Sigmoid colon (tissue), 7 donors: Measurements from ENCODE around the gene AP2A2. TPM values are rescaled to one million over a fixed set of nuclear protein-coding genes. Genes with fewer than 3 reads are reported as not detected.

Experiments used
- DNase-seq: peaks from one replicate; pipeline ENCODE4 v3.0.0-alpha.2; 2019
- H3K27ac ChIP-seq, 4 donors: fragments of 200-600 bp; sonication (generic); one replicate each; pipeline ENCODE4 v1.5.1; 2016 to 2019; ENCODE audit warnings: mild to moderate bottlenecking in 1 of 4
- H3K27me3 ChIP-seq, 3 donors: fragments of 200-600 bp; sonication (generic); one replicate each; pipeline ENCODE4 v1.5.1; 2019; ENCODE audit warnings: mild to moderate bottlenecking in 1 of 3
- H3K36me3 ChIP-seq, 4 donors: fragments of 200-600 bp; sonication (generic); one replicate each; pipeline ENCODE4 v1.5.1; 2016 to 2019
- H3K4me1 ChIP-seq, 4 donors: fragments of 200-600 bp; sonication (generic); one replicate each; pipeline ENCODE4 v1.5.1; 2017 to 2019
- H3K4me3 ChIP-seq, 4 donors: fragments of 200-600 bp; sonication (generic); one replicate each; pipeline ENCODE4 v1.5.1; 2017 to 2019; ENCODE audit warnings: mild to moderate bottlenecking in 2 of 4, moderate library complexity in 1 of 4
- H3K9me3 ChIP-seq, 4 donors: fragments of 200-600 bp in 3 of 4; sonication (generic) in 3 of 4; one replicate each; pipeline versions ENCODE4 v1.5.1 to v1.6.1; 2013 to 2019
- EP300 ChIP-seq, 4 donors: sonication (generic); formaldehyde crosslinking; IDR thresholded peaks; one replicate each; pipeline ENCODE4 v1.6.1; 2017; ENCODE audit warnings: antibody characterized with exemption in 4 of 4
- POLR2A ChIP-seq, 2 donors: fragments of 450-650 bp; IDR thresholded peaks; one replicate each; pipeline ENCODE4 v1.6.1; 2016; ENCODE audit warnings: antibody characterized with exemption in 2 of 2, mild to moderate bottlenecking in 2 of 2, moderate library complexity in 2 of 2
- POLR2AphosphoS5 ChIP-seq, 4 donors: sonication (generic); formaldehyde crosslinking; IDR thresholded peaks; one replicate each; pipeline ENCODE4 v1.6.1; 2017; ENCODE audit warnings: antibody characterized with exemption in 4 of 4
- WGBS, 2 donors: extraction: QIAGEN DNeasy Blood & Tissue Kit; methylation state at CpG; one replicate each; pipeline ENCODE4 v1.1.7; 2013; 5-methylcytosine and 5-hydroxymethylcytosine counted together
- intact Hi-C: fragments of 100-400 bp; cut with DNase I; formaldehyde crosslinking; loops from one replicate; pipeline ENCODE4 v1.15.1; 2023
- polyA plus RNA-seq, 3 donors: library from polyadenylated mRNA; stranded (reverse); fragments of 200-250 nt; gene quantifications; one replicate each; pipeline ENCODE4 v1.2.3, GENCODE V29; 2013
- total RNA-seq, 4 donors: library from RNA; depleted of rRNA; stranded (reverse); fragments of >200 nt; gene quantifications; one replicate each; pipeline ENCODE4 v1.1.0, GENCODE V29; 2016
- TF ChIP-seq, protein P1 (sequence below), 4 experiments: fragments of 450-650 bp in 3 of 4; fragments of 200-600 bp in 1 of 4; IDR thresholded peaks; one replicate each; pipeline ENCODE4 v1.5.1; 2016 to 2019; ENCODE audit warnings: antibody characterized with exemption in 4 of 4, mild to moderate bottlenecking in 3 of 4, moderate library complexity in 2 of 4
- donor health status: healthy with polysubstance abuse.
- donor health status: Bipolar disorder and iron deficiency.
- donor health status: healthy.

The AP2A2 gene
- total and polyA plus RNA-seq, 7 donors, result 21.0 to 78.4 (median 47.0) TPM

DNA sequence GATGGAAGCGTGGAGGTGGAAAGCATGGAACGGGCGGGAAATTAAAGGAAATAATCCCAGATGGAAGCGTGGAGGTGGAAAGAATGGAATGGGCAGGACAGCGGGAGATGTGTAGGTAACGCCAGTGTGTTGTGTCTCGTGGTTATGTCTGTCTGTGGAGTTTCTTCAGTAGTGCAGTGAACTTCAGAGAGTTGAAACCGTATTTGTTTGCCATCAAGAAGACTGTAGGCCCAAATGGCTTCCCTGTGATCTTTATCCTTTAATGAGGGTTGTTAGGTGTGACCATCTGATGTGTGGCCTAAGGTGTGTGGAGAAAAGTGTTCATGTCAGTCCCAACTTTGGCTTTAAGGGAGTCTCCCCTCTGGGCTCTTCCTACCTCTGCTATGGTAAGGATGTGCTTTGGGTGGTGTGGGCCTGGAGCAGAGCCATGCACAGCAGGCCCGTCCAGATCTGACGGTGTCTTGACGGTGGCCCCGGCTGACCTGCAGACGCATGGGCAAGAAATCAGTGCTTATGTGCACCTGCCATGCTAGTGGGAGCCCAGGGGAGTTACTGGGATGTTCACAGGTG, 39.6 kb downstream of the AP2A2 start:
- Histone ChIP-seq H3K27me3 (no peaks in the 10 kb centered on the region), H3K27ac (no peak overlapping the region), H3K4me3 (no peak overlapping the region), H3K36me3 (peaks cover 2 to 51% (median 24%) of the 10 kb centered on the region in 4 donors), H3K9me3 (no peaks in the 10 kb centered on the region), H3K4me1 (peaks cover 0 to 11% (median 9%) of the 10 kb centered on the region in 4 donors)
- intact Hi-C loops, result no loop called here
- DNase-seq, result no peak
- TF ChIP-seq EP300 (IDR thresholded peaks at IDR 0.05) (no peak), POLR2A (IDR thresholded peaks at IDR 0.05) (no peak), POLR2AphosphoS5 (IDR thresholded peaks at IDR 0.05) (no peak)
- TF ChIP-seq, protein P1, sequence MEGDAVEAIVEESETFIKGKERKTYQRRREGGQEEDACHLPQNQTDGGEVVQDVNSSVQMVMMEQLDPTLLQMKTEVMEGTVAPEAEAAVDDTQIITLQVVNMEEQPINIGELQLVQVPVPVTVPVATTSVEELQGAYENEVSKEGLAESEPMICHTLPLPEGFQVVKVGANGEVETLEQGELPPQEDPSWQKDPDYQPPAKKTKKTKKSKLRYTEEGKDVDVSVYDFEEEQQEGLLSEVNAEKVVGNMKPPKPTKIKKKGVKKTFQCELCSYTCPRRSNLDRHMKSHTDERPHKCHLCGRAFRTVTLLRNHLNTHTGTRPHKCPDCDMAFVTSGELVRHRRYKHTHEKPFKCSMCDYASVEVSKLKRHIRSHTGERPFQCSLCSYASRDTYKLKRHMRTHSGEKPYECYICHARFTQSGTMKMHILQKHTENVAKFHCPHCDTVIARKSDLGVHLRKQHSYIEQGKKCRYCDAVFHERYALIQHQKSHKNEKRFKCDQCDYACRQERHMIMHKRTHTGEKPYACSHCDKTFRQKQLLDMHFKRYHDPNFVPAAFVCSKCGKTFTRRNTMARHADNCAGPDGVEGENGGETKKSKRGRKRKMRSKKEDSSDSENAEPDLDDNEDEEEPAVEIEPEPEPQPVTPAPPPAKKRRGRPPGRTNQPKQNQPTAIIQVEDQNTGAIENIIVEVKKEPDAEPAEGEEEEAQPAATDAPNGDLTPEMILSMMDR (IDR thresholded peaks at IDR 0.05), result no peak
- 92 to 95% methylated on average over 13 of the region's 13 CpGs for WGBS, 2 donors

DNA sequence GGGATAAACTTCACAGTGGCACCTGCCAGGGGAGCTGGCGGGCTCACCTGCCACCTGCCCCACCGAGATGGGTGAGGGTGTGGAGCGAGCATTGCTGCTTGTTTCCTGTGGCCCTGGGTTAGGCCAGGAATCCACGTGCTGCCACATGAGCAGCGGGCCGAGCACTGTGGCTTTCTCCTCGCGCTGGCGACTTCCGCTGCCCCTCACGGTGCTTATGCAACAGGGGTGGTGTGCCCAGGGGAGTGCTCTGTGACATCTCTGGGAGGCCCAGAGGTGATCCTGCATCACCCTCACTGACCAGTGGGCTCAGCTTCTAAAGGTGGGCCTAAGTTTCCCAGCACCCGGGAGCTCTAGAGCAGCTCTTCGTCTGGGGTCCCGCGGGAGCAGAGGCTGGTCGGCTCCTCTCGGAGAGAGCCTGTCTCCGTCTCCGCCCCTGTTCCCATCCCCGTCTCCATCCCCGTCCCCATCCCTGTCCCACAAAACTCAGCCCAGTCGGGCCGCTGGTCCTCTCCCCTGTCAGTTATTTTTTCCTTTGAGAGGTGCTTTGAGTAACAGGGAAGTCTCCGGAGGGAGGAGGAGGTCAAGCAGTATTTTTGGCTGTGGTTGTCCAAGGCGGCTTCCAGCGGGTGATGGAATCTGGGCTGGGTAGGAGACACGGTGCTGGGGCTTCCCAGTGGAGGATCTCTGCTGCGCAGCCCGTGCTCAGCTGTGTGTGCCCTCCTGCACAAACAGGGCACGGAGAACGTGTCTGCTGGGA, 42.5 kb downstream of the AP2A2 start:
- no peak for DNase-seq
- intact Hi-C loops, result no loop called here
- H3K27ac ChIP-seq, result no peak overlapping the region
- H3K9me3 ChIP-seq, result no peaks in the 10 kb centered on the region
- no peak overlapping the region for H3K4me3 ChIP-seq
- peaks cover 0 to 11% (median 9%) of the 10 kb centered on the region in 4 donors for H3K4me1 ChIP-seq
- 90 to 93% methylated on average over 31 of the region's 31 CpGs for whole genome bisulfite sequencing, 2 donors
- H3K36me3 ChIP-seq, result peaks cover 15 to 51% (median 25%) of the 10 kb centered on the region in 4 donors
- H3K27me3 ChIP-seq, result no peaks in the 10 kb centered on the region
- TF ChIP-seq, protein P1 (IDR thresholded peaks at IDR 0.05), result no peak
- TF ChIP-seq POLR2AphosphoS5 (IDR thresholded peaks at IDR 0.05) (no peak), EP300 (IDR thresholded peaks at IDR 0.05) (no peak), POLR2A (IDR thresholded peaks at IDR 0.05) (no peak)

DNA sequence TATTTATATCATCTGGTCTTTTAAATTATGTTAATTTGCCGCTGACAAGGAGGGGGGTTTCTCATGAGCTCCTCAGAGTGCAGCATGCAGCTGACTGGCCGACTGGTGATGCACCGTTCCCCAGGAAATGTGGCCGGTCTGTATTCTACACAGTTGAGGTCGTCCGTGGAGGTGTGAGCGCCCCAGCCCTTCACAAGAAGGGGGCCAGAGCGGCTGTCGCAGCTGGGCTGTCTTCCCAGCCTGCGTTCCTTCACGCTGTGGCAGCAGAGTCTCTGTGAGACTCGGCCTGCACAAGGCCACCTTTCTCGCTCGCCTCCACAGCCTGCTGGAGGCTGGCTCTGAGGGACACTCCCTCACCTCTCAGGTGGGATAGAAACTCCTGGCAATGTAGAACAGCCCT, 43.2 kb downstream of the AP2A2 start:
- H3K9me3 ChIP-seq, result no peaks in the 10 kb centered on the region

DNA sequence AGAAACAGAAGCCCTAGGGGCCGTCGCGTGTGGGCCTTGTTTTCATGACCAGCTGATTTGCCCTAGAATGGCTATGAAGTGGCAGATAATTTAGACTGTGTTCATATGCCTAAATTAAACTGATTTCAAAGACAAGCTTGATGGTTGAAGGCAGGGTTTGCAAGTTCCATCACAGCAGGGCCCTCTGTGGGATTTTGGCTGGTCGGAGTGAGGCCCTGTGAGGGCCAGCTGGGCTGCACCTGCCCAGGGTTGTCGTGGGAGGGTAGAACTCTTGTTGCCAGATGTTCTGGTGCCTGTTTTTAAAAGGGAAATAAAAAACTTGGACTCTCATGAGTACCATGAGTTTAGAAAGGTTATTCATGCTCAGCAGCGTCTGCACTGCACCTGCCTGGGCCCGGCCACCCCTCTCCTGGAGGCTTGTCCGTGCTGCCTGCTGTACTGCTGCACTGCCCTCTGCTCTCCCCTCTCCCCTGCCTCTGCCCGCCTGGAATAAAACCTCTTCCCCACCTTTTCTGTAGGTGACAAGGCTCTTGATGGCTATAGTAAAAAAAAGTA, 44.1 kb downstream of the AP2A2 start:
- 75 to 90% methylated on average over 9 of the region's 9 CpGs for WGBS, 2 donors
- Histone ChIP-seq H3K4me1 (peaks cover 0 to 11% (median 9%) of the 10 kb centered on the region in 4 donors), H3K9me3 (no peaks in the 10 kb centered on the region), H3K4me3 (no peak overlapping the region), H3K36me3 (peaks cover 15 to 51% (median 35%) of the 10 kb centered on the region in 4 donors), H3K27ac (no peak overlapping the region), H3K27me3 (no peaks in the 10 kb centered on the region)
- TF ChIP-seq, protein P1 (IDR thresholded peaks at IDR 0.05), result no peak
- TF ChIP-seq POLR2A (IDR thresholded peaks at IDR 0.05), result no peak
- no peak for TF ChIP-seq POLR2AphosphoS5 (IDR thresholded peaks at IDR 0.05)
- no peak for TF ChIP-seq EP300 (IDR thresholded peaks at IDR 0.05)
- intact Hi-C loops, result no loop called here
- no peak for DNase-seq

More for the DNA sequence above, 43.2 kb downstream of the AP2A2 start:
- TF ChIP-seq EP300 (IDR thresholded peaks at IDR 0.05), result no peak
- Histone ChIP-seq H3K4me1 (peaks cover 0 to 11% (median 9%) of the 10 kb centered on the region in 4 donors), H3K27ac (no peak overlapping the region), H3K4me3 (no peak overlapping the region), H3K27me3 (no peaks in the 10 kb centered on the region), H3K36me3 (peaks cover 15 to 51% (median 32%) of the 10 kb centered on the region in 4 donors)
- WGBS, 2 donors, result 93 to 96% methylated on average over 14 of the region's 14 CpGs
- no peak for DNase-seq
- intact Hi-C loops, result no loop called here

DNA sequence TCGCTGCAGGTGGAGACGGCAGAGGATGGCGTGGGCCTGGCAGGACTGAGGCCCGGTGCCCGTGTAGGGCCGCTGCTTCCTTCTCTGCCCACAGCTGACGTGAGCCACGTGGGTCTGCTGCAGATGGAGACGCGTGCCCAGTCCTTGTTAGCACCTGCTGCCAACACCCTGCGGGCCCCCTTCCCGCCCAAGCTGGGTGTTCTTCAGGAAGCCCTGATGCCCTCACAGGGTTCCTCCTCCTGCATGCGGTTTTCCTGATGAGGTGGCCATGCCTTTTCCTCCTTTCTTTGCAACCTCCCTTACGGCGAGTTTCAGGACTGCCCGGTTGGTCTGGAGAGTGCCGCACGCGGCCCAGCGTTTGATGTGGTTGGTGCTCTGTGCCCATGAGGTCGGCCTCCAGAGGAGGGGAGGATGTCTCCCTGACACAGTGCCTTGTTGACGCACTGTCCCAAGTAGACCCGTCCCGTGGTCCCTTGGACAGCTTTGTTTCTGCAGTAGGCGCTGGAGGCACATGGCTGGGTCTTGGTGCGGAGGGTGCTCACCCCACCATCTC, 44.7 kb downstream of the AP2A2 start:
- Histone ChIP-seq H3K27me3 (no peaks in the 10 kb centered on the region), H3K4me1 (peaks cover 0 to 11% (median 9%) of the 10 kb centered on the region in 4 donors), H3K36me3 (peaks cover 15 to 55% (median 35%) of the 10 kb centered on the region in 4 donors), H3K9me3 (no peaks in the 10 kb centered on the region), H3K4me3 (no peak overlapping the region), H3K27ac (no peak overlapping the region)
- no peak for DNase-seq
- 68 to 89% methylated on average over 26 of the region's 26 CpGs for WGBS, 2 donors
- intact Hi-C loops, result no loop called here
- TF ChIP-seq, protein P1 (IDR thresholded peaks at IDR 0.05), result no peak
- TF ChIP-seq EP300 (IDR thresholded peaks at IDR 0.05) (no peak), POLR2A (IDR thresholded peaks at IDR 0.05) (no peak), POLR2AphosphoS5 (IDR thresholded peaks at IDR 0.05) (no peak)
